HFF-Myc (cell line): ENCODE results near the gene EMILIN2.

Source experiments
- DNase-seq: peaks from one replicate; pipeline ENCODE4 v3.0.0-alpha.2; 2011; ENCODE audit warnings: low read depth; ENCODE audit errors: extremely low read depth
- H3K4me3 ChIP-seq: replicated peaks from 2 replicates; pipeline ENCODE4 v1.5.1; 2011; ENCODE audit warnings: low read depth, mild to moderate bottlenecking, control low read depth, low read length
- CTCF ChIP-seq: IDR thresholded peaks from 2 replicates; pipeline ENCODE4 v1.5.1; 2012; ENCODE audit warnings: mild to moderate bottlenecking, low read depth, low read length, control low read depth; ENCODE audit errors: missing control alignments

EMILIN2 gene

GRCh38 chr18:2917259-2918047 lies 70.6 kb downstream of the EMILIN2 start:
- H3K4me3 ChIP-seq, result no peak overlapping the region
- DNase-seq, result no peak
- TF ChIP-seq CTCF, result no peak

GRCh38 chr18:2918761-2919550 lies 72.2 kb downstream of the EMILIN2 start:
- TF ChIP-seq CTCF, result no peak
- no peak for DNase-seq
- no peak overlapping the region for H3K4me3 ChIP-seq

- DNase-seq, result no peak
- no peak overlapping the region for H3K4me3 ChIP-seq
- no peak for TF ChIP-seq CTCF
Measured at GRCh38 chr18:2919600-2919999, 72.8 kb downstream of the EMILIN2 start.

GRCh38 chr18:2920027-2920426 lies 73.2 kb downstream of the EMILIN2 start:
- DNase-seq, result no peak
- TF ChIP-seq CTCF, result no peak
- H3K4me3 ChIP-seq, result no peak overlapping the region

- H3K4me3 ChIP-seq, result no peak overlapping the region
- DNase-seq, result no peak
- TF ChIP-seq CTCF, result no peak
Measured at GRCh38 chr18:2920546-2921343, 73.9 kb downstream of the EMILIN2 start.

GRCh38 chr18:2921778-2922177 lies 75.0 kb downstream of the EMILIN2 start:
- TF ChIP-seq CTCF, result no peak
- no peak overlapping the region for H3K4me3 ChIP-seq
- DNase-seq, result no peak
